ENCODE measurements around the gene AIFM3. TPM values are rescaled to one million over a fixed set of nuclear protein-coding genes. Genes with fewer than 3 reads are reported as not detected.
"Not testable (repeated sequence)": the region's sequence is repeated elsewhere in the genome, so short reads cannot be mapped to it uniquely, and the experiment has no call there.

The AIFM3 gene
- total RNA-seq, 1 experiment from 2014 or later, result 4.2 TPM

DNA sequence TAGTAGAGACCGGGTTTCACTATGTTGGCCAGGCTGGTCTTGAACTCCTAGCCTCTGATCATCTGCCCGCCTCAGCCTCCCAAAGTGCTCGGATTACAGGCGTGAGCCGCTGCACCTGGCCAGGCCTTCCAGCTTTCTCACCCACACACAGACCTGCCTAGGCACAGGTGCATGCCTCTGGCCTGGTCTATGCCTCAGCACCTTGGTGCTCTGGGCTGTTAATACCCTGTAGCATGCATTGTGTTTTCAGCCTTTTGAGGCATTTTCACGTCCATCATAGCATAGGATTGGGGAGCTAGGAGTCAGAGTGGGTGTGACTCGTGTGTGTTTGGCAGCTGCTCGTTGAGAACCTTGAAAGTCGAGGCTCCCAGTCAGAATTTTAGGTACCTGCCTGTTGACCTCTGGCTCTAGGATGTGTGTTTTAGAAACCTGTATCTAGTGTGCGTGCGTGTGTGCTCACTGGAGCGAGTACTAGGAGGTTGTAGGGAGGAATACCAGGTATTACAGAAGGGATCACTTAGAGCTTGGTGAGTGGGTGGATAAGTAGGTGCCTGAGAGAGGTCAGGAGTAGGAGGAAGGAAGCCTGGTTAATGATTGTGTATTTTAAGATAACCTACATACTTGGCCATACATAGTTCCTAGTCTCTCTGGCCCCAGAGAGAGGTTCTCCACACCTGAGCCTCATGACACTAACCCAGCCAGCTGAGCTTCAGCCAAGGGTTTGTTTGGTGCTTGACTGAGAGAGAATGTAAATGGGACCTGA lies 29.8 kb upstream of the AIFM3 start:
- Mint-ChIP-seq H3K36me3 (ENCODE audit: insufficient read depth, unreplicated experiment) (peaks cover 39% of the 10 kb centered on the region), H3K27ac (ENCODE audit: unreplicated experiment) (peak overlapping the region; percentile 67), H3K4me1 (ENCODE audit: low read depth, unreplicated experiment) (peaks cover 53% of the 10 kb centered on the region), H3K27me3 (ENCODE audit: unreplicated experiment) (no peaks in the 10 kb centered on the region), H3K9me3 (ENCODE audit: low read depth, unreplicated experiment) (no peaks in the 10 kb centered on the region), H3K4me3 (ENCODE audit: low read depth, unreplicated experiment) (peak overlapping the region; percentile 70)
- CTCF ChIA-PET, result interaction anchor here (0.6 to 3.6 kb wide), 12 partner anchors 11 to 133 kb away, joined by 3 to 18 read pairs (median 4); partner anchors contain the start of genes CRKL and THAP7
- BruUV-seq (replicated peaks), result no TSS peak
- intact Hi-C loops (cut with micrococcal nuclease; ENCODE audit: unreplicated experiment), result no loop called here
- DNase-seq, result no peak
- TF ChIP-seq, protein P1, sequence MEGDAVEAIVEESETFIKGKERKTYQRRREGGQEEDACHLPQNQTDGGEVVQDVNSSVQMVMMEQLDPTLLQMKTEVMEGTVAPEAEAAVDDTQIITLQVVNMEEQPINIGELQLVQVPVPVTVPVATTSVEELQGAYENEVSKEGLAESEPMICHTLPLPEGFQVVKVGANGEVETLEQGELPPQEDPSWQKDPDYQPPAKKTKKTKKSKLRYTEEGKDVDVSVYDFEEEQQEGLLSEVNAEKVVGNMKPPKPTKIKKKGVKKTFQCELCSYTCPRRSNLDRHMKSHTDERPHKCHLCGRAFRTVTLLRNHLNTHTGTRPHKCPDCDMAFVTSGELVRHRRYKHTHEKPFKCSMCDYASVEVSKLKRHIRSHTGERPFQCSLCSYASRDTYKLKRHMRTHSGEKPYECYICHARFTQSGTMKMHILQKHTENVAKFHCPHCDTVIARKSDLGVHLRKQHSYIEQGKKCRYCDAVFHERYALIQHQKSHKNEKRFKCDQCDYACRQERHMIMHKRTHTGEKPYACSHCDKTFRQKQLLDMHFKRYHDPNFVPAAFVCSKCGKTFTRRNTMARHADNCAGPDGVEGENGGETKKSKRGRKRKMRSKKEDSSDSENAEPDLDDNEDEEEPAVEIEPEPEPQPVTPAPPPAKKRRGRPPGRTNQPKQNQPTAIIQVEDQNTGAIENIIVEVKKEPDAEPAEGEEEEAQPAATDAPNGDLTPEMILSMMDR (IDR thresholded peaks at IDR 0.05; ENCODE audit: unreplicated experiment), result no peak

DNA sequence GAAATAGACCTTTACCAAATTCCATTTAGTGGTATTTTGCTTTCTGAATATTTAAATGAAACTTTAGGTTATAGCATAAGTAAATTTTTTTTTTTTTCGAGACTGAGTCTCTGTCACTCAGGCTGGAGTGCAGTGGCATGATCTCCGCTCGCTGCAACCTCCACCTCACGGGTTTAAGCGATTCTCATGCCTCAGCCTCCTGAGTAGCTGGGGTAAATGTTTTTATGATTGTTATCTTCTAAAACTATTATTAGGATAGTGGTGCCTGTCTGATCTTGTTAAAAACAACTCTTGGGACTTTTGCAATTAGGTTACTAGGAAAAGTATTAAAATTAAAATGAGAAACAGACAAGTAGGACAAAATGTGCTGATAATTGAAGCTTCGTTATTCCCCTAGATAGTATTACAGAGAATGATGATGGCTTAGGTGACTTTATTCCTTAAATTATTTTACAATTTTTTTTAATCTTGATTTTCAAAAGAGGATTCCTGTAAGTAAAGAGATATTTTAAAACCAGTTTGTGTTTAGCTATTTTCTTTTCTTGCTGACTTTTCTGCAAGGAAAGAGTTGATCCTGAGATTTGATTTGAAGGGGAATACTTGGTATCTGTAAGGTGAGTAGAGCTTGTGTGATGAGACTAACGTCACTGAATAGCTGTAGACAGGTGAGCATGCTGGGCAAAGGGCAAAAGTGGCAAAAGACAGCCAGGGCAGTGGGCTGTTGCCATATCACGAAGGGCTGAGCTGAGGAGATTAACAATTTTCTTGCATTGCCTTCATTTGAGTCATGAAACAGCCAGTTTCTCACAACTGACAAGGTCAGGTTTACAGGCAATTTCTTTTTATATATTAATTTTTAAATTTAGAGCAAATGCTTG lies 29.0 kb upstream of the AIFM3 start:
- Mint-ChIP-seq H3K4me3 (ENCODE audit: low read depth, unreplicated experiment) (peak overlapping the region; percentile 70), H3K27ac (ENCODE audit: unreplicated experiment) (peak overlapping the region; percentile 67), H3K27me3 (ENCODE audit: unreplicated experiment) (no peaks in the 10 kb centered on the region), H3K36me3 (ENCODE audit: insufficient read depth, unreplicated experiment) (peaks cover 44% of the 10 kb centered on the region), H3K9me3 (ENCODE audit: low read depth, unreplicated experiment) (no peaks in the 10 kb centered on the region), H3K4me1 (ENCODE audit: low read depth, unreplicated experiment) (peaks cover 48% of the 10 kb centered on the region)
- BruUV-seq (replicated peaks), result no TSS peak
- CTCF ChIA-PET, result interaction anchor here (0.5 to 3.6 kb wide), 11 partner anchors 12 to 348 kb away, joined by 3 to 18 read pairs (median 5); partner anchors contain the start of gene THAP7
- TF ChIP-seq, protein P1 (IDR thresholded peaks at IDR 0.05; ENCODE audit: unreplicated experiment), result no peak
- intact Hi-C loops (cut with micrococcal nuclease; ENCODE audit: unreplicated experiment), result no loop called here
- DNase-seq, result no peak

DNA sequence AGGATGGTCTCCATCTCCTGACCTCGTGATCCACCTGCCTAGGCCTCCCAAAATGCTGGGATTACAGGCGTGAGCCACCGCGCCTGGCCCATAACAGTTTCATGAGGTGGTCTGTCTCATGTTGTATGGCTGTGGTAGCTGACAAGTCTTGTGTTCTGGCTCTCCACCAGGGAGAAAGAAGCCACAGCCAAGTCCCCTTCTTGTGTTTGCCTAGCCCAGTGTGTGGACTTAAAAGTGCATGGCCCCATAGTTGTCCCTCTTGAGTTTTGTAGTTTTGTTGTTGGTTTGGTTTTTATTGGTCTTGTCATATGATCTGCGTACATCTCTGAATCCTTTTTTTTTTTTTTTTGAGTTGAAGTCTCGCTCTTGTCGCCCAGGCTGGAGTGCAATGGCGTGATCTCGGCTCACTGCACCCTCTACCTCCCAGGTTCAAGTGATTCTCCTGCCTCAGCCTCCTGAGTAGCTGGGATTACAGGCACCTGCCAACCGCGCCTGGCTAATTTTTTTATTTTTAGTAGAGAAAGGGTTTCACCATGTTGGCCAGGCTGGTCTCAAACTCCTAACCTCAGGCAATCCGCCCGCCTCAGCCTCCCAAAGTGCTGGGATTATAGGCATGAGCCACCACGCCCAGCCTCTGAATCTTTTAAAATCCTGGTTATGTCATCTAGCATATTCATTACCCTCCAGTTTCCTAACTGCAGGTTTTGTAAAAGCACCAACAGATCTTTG lies 27.4 kb upstream of the AIFM3 start:
- DNase-seq; H3K27ac Mint-ChIP-seq (ENCODE audit: unreplicated experiment); H3K9me3 Mint-ChIP-seq (ENCODE audit: low read depth, unreplicated experiment); H3K27me3 Mint-ChIP-seq (ENCODE audit: unreplicated experiment); intact Hi-C loops (cut with micrococcal nuclease; ENCODE audit: unreplicated experiment); H3K4me3 Mint-ChIP-seq (ENCODE audit: low read depth, unreplicated experiment); BruUV-seq (replicated peaks): not testable (repeated sequence)
- Mint-ChIP-seq H3K4me1 (ENCODE audit: low read depth, unreplicated experiment) (peaks cover 48% of the 10 kb centered on the region), H3K36me3 (ENCODE audit: insufficient read depth, unreplicated experiment) (peaks cover 47% of the 10 kb centered on the region)
- CTCF ChIA-PET, result interaction anchor here (0.6 to 0.7 kb wide), 4 partner anchors 12 to 59 kb away, joined by 3 read pairs; no protein-coding TSS in a partner anchor

DNA sequence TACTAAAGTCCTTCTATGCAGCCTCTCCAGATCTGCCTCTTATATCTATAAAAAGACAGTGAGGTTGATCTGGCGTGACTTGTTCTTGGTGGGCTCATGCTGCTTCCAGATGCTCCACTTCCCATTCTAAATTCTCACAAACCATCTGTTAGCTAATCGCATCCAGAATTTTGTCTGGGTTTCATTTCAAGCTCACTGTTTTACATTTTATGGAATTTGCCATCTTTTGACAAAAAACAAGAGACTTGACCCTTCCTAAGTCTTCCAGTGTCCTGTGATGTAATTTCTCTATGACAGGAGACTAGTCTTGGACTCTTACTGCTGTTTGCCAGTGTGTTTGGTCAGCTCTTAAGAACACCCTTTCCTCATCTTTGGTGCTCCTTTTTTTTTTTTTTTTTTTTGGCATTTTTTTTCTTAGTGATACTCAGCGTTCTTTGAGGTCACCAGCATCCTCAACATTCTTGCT lies 26.8 kb upstream of the AIFM3 start:
- no peak overlapping the region for H3K4me3 Mint-ChIP-seq (ENCODE audit: low read depth, unreplicated experiment)
- peak overlapping the region; percentile 4 for H3K27ac Mint-ChIP-seq (ENCODE audit: unreplicated experiment)
- no peak for DNase-seq
- no TSS peak for BruUV-seq (replicated peaks)
- no peaks in the 10 kb centered on the region for H3K9me3 Mint-ChIP-seq (ENCODE audit: low read depth, unreplicated experiment)
- TF ChIP-seq, protein P1 (IDR thresholded peaks at IDR 0.05; ENCODE audit: unreplicated experiment), result no peak
- peaks cover 52% of the 10 kb centered on the region for H3K4me1 Mint-ChIP-seq (ENCODE audit: low read depth, unreplicated experiment)
- no peaks in the 10 kb centered on the region for H3K27me3 Mint-ChIP-seq (ENCODE audit: unreplicated experiment)
- intact Hi-C loops (cut with micrococcal nuclease; ENCODE audit: unreplicated experiment), result no loop called here
- peaks cover 41% of the 10 kb centered on the region for H3K36me3 Mint-ChIP-seq (ENCODE audit: insufficient read depth, unreplicated experiment)
- CTCF ChIA-PET, result interaction anchor here (0.6 to 0.7 kb wide), 3 partner anchors 12 to 34 kb away, joined by 3 read pairs; no protein-coding TSS in a partner anchor
